ENCODE measurements around the gene PHF21A. TPM values are rescaled to one million over a fixed set of nuclear protein-coding genes. Genes with fewer than 3 reads are reported as not detected.
A peak's percentile ranks its signal among the peaks of the same experiment; 100 is the strongest.

Gene PHF21A
- total RNA-seq, 4 donors from 2014 or later, result 16.1 to 73.0 (median 22.1) TPM

DNA sequence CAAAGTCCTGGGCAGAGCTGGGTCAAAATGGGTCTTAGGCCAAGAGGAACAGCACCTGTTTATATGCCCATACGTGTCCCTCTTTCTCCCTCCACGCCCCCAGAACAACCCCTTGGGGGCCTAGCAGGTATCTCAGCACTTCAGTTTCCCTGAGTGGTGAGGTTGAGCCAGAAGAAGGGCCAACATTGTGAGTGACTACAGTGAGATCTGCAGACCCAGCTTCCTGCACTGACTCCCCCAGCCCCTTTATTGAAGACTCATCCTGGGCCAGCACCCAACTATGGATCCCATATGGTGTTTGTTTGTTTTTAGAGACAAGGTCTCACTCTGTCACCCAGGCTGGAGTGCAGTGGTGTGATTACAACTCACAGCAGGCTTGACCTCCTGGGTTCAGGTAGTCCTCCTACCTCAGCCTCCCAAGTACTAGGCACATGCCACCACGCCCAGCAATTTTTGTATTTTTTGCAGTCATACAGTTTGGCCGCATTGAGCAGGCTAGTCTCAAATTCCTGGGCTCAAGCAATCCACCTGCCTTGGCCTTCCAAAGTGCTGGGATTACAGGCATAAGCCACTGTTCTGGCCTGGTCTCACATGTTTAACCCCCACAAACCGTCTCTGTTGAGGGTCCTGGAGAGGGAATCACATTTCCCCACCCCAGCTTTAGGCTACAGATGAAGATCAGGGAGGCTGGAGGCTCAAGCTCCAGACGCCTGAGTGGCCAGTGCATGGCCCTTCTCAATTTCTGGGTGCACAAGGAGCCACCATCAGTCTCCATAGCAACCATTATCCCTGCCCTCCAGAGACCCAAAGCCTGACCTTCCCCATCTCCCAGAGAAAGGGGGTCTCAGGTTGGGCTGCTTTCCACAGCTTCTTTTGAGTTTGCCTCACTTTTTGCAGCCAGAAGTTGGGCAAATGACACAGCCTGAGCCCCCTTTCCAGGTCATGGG lies 200.4 kb downstream of the PHF21A start:
- ATAC-seq (ENCODE audit: low FRiP score) (no peak), DNase-seq (ENCODE audit: low spot score) (peak; percentile 12)
- TF ChIP-seq, protein P1, sequence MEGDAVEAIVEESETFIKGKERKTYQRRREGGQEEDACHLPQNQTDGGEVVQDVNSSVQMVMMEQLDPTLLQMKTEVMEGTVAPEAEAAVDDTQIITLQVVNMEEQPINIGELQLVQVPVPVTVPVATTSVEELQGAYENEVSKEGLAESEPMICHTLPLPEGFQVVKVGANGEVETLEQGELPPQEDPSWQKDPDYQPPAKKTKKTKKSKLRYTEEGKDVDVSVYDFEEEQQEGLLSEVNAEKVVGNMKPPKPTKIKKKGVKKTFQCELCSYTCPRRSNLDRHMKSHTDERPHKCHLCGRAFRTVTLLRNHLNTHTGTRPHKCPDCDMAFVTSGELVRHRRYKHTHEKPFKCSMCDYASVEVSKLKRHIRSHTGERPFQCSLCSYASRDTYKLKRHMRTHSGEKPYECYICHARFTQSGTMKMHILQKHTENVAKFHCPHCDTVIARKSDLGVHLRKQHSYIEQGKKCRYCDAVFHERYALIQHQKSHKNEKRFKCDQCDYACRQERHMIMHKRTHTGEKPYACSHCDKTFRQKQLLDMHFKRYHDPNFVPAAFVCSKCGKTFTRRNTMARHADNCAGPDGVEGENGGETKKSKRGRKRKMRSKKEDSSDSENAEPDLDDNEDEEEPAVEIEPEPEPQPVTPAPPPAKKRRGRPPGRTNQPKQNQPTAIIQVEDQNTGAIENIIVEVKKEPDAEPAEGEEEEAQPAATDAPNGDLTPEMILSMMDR (IDR thresholded peaks at IDR 0.05), result no peak

DNA sequence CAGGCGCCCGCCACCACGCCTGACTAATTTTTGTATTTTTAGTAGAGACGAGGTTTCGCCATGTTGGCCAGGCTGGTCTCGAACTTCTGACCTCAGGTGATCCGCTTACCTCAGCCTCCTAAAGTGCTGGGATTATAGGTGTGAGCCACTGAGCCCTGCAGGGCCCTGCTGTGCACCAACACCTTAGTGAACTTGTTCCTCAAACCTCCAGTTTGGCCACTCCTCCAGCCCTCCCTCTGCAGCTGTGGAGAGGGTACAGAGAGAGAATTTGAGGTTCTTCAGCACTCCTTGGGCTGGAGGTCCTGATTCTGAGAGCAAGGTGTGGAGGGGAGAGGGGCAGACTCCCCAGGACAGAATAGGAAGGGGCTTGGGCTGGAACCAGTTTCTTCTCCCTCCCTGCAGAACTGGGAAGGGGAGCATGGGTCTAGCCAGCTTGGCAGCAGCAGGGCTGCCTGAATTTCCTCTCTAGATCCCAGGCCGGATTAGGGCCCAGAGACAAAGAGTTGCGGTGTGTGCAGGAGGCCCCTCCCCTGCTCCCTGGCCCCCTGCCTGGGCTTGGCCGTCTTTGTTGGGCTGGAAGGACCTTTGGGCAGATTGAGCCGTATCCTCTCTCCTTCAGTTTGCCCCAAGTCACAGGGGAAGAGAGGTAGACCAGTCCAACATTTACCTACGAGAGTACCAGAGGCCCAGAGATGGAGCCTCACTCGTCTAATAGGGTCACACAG lies 201.3 kb downstream of the PHF21A start:
- DNase-seq (ENCODE audit: low spot score) (no peak), ATAC-seq (ENCODE audit: low FRiP score) (no peak)
- TF ChIP-seq, protein P1 (IDR thresholded peaks at IDR 0.05), result no peak

GRCh38 chr11:45918962-45919675 lies 202.1 kb downstream of the PHF21A start:
- ATAC-seq (ENCODE audit: low FRiP score), result no peak
- DNase-seq (ENCODE audit: low spot score), result no peak

GRCh38 chr11:45918331-45918941 lies 202.8 kb downstream of the PHF21A start:
- TF ChIP-seq, protein P1 (IDR thresholded peaks at IDR 0.05), result no peak
- ATAC-seq (ENCODE audit: low FRiP score) (peak; percentile 50), DNase-seq (ENCODE audit: low spot score) (peak; percentile 58)

More at GRCh38 chr11:45918962-45919675, 202.1 kb downstream of the PHF21A start:
- TF ChIP-seq, protein P1 (IDR thresholded peaks at IDR 0.05), result no peak

DNA sequence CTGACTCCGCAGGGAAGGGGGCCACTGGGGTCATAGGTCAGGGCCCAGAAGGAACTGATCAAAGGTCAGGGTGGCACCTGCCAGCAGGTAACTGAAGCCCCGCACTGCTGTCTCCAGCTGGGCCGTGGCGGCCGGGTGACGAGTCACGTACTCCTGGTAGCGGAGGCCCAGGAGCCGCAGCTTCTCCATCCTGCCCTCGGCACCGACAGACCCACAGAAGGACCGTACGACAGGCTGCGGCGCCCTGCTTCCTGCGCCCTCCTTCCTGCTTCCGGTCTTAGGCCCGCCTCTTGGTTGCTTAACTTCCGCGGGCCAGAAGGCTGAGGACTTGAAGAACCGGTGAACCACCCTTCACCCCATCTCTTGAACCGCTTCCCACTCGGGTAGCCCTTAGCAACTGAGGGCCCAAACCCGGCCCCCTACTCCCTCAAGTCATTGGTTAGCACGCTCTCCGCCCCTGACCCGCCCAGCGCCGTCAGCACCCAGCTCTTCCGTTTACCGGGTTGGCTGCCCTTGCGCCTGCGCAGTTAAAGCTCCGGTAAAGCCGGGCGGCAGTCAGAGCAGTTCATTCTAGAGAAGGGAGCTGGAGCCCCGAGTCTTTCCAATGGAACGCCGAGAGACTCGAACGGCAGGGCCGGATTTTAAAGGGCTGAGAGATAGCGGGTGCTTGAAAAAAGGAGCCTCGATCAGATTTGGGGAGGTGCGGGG lies 203.5 kb downstream of the PHF21A start, which contains the start of gene PEX16:
TSS of gene PEX16 (minus strand) at position 255 of the 708 bp plus-strand sequence. CDS start at position 189, 66 bp downstream.
- DNase-seq (ENCODE audit: low spot score) (peak; percentile 80), ATAC-seq (ENCODE audit: low FRiP score) (peak; percentile 97)
- TF ChIP-seq, protein P1 (IDR thresholded peaks at IDR 0.05), result no peak

DNA sequence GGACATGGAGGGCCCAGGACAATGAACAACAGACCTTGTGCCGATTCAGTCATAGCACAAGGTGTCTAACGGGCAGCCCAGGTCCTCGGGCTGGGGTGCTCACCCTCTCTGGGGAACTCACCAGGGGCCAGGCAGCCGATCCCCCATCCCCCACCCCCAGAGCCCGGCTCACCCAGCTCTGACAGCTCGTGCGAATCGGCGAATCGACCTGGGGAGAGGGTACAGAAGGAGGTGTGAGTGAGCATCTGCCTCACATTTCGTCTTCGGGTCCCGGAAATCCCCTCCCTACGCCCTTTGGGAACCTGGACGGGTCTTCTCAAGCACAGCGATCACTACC lies 204.0 kb downstream of the PHF21A start:
- ATAC-seq (ENCODE audit: low FRiP score), result no peak

More for the DNA sequence above, 204.0 kb downstream of the PHF21A start:
- DNase-seq (ENCODE audit: low spot score), result no peak
- TF ChIP-seq, protein P1 (IDR thresholded peaks at IDR 0.05), result no peak
